GM18519 (cell line): ENCODE results near the gene CAPN5.

Experiments used
- ATAC-seq: cut with Tn5 transposase; IDR thresholded peaks from one replicate; pipeline ENCODE4 v1.9.1; 2021; ENCODE audit warnings: mild to moderate bottlenecking, moderate library complexity; ENCODE audit not compliant: unreplicated experiment, low FRiP score

CAPN5 gene

DNA sequence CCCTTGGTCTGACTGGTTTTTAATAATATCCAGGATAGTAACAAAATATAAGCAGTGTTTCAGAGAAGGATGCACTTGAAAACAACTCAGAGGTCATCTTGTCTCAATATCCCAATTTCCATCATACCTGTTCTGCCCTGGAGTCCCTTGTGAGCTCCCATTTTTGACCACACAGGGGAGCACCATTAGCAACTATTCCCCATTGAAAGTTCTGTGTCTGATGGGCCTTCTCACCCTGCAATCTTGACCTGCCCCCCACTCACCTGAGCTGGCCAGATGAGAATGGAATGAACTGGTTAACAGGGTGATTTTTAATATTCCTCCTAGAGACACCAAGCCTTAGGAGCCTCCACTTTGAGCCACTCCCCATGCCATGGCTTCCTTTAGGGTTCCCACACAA, 3.8 kb upstream of the CAPN5 start:
- ATAC-seq, result no peak

DNA sequence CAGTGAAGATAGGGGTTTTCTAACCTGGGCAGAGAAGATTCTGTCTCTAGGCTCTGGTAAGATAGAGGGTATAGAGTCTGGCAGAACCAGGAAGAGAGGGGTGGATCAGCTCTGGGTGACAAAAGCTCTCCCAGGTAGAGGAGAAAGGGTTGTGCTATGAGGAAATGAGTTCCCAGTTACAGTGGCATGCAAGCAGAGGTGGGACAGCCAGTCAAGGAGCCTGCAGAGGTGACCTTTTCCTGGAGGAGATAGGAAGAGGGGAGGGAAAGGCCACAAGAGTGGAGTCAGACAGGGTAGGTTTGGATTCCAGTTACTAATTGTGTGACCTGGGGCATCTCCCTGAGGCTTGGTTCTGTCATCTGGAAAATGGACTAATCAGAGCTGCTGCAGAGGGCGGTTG, 3.4 kb upstream of the CAPN5 start:
- no peak for ATAC-seq

DNA sequence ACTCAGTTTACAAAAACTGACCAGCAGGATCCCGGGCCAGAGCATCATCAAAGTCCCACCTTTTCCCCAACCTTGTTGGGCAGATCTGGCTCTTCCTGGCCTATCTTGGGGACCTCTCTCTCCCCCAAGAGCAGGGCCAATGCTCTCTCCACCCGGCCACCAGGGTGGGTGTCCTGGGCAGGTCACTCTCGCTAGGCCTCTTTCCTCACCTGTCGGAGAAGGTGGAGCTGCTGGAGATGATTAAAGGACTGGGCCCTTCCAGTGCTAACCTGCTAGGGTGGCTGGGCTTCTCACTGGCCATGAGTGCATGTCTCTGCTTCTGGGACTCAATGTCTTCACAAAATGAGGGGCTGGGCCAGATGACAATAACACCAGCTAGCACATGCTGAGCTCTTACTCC, 2.9 kb upstream of the CAPN5 start:
- no peak for ATAC-seq

DNA sequence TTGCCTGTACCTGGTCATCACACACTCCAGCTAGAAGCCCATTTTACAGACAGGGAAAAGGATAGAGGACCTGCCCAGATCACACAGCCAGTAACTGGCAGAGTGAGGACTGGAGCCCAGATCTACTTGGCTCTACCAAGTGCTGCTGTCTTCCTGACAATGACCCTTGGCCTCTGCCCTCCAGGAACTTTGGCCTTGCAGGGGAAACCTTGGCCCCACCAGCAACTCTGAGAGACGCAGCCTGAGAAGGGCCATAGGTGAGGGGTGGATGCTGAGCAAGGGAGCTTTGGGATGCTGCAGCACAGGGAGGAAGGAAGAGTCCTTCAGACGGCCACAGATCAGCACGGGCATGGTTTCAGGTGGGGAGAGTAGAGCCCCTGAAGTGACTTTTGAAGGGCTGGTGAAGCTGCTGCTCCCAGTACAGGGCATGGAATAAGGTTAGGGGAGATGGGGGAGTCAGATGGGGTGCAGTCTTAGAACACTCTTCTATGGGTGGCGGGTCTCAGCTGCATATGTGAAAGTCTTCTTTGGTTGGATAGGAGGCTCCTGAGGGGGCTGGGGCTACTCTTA, 2.0 kb upstream of the CAPN5 start:
- ATAC-seq, result no peak

DNA sequence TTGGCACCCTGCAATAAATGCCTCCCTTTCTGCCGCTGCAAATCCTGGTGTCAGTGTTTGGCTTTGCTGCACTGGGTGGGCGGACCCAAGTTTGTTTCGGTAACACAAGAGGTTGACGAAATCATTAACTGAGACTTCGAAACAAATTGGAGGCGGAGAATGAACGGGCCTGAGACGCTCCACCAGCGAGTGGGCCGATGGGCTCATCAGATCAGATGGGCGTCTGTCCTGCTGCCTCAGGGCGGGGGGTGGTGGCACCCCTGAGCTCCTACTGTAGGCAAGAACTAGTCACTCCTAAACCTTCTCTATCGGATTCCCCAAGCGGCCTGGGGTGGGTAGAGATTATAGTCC, 918 bp upstream of the CAPN5 start:
- no peak for ATAC-seq

DNA sequence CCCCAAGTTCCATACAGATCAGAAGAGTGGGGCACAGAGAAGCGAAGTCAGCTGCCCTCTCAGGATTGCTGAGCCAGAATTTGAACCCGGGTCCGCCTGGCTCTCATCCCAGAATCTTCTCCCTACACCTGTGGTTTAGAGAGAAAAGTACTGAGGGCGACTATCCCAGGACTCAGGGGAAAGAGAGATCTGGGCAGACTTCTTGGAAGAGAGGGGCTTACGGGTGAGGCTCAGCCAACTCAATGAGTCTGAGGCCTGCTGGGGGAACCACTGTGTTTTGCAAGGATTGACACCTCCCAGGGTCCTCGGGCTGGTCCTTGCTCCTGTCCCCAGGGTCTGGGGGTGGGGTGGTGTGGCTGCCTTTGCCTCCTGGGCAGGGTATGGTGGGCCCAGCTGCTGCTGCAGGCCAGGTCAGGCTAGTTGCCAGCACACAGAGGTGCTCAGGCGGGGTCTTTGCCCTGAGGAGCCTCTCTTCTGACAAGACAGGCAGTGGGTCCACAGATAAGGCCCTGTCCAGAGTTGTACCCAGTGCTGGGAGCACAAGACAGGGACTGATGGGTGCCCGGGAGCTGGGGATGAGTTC, 1.2 kb downstream of the CAPN5 start:
- ATAC-seq, result no peak

DNA sequence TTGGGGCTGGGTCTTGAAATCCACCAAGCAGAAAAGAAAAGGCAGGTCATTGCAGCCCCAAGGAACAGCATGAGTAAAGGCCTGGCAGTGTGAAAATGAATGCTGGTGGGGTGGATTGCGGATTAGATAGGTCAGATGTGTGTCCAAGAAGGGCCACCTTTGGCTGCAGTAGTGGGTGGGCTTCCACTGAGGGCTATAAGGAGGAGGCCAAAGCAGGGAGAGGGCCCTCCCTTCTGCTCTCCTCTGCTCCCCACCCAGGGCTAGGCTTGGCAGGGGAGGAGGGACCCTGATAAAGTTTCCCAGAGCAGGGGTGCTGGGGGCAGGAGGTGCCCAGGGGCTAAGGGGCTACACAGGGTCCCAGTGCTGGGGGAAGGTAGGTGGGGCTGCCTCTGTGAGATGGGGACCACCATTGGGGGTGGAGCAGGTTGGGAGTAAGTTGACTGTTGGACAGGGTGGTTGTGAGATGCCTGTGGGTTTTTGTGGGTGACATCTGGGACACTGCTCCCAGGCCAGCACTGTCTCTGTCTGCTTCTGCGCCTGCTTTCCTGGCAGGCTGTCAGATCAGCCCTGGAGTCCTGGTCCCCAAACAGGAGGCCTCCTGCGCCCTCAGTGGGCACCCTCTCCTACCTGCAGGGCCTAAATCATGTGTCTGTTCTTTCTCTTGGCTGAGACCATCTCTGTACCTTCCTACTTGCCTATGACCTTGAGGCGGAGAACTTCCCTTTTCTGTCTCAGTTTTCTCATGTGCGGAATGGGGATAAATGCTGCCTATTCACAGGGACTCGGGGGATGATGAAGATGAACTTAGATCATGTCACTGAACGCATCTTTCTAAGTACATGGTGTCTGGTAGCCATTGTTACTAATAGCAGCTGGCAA, 1.9 kb downstream of the CAPN5 start:
- ATAC-seq, result no peak

DNA sequence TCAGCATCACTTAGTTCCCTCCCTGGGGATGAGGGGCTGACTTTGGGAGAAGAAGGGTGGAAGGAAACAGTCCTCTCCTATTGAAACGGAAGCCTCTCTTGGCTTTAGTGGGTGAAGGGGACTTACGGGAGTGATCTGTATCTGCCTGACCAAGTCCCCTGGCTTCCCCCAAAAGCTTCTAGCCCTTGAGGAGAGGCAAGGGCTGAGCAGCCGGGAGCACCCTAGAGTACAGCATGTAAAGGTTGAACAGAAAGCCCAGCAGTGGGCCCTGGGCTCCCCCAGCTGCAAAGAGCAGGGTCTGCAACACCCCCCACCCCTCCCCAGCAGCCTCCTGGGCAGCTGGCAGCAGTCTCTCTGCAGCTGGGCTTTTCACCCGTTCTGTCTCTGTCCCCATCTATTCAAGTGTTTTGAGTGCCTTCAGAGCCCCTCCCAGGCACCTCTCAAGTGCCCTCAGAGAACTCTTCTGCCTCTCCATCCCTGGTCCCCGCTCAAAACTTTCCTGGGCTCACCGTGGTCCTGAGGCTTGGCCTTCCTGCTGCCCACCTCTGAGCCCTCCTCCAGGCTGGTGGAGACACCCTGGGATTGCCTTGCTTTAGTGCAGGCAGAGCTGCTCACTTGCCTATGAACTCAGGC, 2.7 kb downstream of the CAPN5 start:
- ATAC-seq, result no peak

DNA sequence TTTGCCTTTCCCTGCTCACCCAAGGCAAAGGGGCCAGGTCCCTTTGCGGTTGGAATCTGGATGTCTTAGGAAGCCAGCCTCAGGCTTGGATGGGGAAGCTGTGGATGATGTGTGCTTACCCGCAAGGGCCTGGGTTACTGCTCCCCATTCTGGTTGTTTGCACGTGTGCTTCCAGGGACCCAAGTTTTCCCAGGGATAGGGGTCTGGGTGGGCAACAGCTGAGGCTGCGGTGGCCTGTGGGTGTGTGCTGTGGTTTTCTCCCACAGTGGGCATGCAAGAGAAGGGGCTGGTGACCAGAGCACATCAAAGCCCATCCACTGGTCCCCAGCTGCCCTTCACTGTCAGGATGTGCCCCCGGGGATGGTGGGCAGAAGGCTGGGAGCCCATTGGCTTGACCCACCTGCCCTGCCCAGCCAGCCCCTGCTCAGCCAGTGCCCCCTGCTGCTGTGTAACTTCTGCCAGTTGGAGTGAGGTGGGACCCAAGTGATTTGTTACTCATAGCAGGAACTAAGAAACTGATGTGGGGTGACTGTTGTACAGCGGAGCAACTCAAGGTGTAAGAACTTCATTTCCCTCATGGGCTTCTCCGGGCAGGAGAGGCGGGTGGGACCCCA, 3.3 kb downstream of the CAPN5 start:
- ATAC-seq, result no peak

DNA sequence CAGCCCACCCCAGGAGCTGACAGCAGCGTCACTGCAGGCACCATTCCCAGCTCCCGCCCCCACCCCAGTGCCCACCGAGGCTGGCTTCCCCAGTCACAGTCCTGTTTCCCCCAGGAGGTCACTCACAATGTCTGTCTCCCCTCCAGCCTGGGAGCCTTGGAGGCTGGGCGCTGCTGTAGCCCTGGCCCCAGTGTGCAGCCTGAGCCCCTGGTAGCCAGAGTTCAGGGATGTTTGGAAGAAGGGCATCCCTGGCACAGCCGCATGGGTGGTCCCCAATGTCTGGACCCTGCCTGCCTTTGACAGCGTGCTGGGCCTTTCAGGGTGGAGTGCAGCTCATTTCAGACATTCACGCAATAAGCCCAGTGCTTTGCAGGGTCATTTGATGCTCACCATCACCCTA, 4.3 kb downstream of the CAPN5 start:
- no peak for ATAC-seq

DNA sequence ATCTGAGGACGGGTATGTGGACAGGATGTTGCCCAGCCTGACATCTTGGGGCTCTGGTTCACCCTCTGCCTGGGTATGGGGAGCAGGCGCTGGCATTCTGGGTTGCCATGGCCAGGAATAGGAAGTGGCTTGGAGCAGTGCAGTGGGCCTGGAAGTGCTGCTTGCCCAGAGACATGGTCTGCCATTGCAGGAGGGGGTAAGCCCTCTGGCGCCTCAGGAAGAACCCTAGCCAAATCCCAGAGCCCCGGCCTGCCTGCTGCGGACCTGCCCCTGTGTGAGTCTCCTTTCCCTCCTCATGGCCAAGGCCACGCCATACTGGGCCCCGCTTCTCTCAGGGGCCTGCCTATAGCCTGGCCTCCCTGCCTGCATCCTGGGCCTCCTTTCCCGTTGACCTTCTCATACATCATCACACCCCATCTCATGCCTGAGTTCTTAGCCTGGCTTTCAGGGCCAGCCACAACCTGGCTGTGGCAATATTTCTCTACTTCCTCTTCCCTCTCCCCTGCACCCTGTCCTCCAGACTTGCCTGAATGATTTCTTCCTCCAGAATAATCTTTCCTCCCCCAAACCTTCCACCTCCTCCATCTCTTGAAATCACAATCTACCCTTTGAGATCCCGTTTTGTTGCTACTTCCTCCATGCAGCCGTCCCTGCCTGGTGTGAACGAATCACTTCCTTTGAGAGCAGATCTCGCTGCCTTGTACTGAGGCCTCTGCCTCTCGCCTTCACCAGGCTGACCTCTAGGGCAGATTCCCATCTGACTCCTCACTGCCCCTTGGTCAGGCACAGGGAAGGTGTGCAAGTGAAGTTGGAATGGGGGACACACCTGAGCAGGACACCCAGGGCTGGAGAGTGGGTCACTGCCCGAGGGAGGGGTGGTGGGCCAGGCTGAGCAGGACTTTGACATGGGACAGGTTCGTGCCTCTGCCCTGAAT, 5.2 kb downstream of the CAPN5 start:
- no peak for ATAC-seq

DNA sequence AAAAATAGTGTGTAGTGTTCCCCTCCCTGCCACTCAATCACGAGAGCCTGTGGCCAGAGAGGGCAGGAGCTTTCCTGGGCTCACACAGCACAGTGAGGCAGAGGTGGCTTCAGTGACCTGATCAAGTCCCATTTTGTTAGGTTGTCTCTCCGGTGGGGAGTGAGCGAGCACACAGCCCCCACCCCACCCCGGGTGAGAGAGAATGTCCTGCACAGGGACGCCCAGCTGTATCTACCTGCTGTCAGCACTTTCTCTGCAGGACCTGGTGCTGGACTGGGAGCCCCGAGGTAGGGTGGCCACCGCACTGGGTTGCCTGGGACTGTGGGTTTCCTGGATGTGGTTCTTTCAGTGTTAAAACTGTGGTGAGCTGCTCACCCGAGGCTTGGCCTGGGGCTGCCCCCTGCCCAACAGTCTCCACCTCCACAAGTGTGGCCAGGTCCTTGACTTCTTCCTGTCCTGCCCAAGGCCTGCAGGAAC, 6.1 kb downstream of the CAPN5 start:
- no peak for ATAC-seq

DNA sequence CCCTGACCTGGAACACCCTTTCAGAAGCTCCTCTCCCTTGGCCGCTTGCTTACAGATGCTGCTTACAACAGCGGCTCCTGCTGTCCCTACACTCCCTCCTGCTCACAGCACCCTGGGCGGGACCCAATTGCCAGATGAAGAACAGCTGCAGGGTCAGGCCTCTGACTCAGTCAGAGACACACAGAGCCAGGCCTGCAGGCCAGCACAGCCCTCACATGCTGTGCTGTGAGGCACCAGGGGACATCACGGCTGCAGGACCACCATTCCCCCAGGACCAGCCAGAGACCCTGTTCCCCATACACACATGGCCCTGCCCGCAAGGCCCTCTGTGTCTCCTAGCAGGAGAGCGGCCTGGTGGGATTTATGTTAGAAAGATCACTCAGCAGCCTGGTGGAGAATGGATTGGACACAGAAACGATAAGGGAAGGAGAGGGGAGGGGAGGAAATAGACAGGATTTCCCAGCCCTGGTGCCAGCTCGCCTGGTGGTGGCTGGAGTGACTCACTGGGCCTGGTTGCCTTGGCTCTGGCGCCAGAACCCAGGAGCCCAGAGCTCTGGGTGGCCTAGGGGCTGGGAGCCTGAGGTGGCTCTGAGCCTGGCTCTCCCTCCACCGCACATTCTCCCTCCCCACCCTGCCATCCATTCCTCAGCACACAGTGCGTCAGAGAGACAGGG, 6.7 kb downstream of the CAPN5 start:
- ATAC-seq, result no peak

DNA sequence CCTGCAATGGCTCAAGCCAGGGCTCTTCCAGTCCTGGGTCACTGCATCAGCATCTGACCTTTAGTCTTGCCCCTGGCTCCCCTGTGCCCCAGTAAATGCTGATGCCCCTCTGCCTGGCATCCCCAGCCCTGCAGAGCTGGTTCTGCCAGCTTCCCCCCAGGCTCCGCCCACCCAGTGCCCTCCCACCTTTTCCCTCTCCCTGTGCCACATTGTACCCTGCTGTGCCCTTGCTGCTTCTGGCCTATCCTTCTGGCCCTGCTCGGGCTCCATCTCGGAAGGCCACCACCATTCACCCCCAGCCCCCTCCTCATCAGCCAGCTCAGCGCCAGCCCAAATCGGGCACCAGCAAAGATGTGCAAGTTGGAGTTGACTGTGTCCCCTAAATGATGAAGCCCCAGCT, 7.4 kb downstream of the CAPN5 start:
- no peak for ATAC-seq

DNA sequence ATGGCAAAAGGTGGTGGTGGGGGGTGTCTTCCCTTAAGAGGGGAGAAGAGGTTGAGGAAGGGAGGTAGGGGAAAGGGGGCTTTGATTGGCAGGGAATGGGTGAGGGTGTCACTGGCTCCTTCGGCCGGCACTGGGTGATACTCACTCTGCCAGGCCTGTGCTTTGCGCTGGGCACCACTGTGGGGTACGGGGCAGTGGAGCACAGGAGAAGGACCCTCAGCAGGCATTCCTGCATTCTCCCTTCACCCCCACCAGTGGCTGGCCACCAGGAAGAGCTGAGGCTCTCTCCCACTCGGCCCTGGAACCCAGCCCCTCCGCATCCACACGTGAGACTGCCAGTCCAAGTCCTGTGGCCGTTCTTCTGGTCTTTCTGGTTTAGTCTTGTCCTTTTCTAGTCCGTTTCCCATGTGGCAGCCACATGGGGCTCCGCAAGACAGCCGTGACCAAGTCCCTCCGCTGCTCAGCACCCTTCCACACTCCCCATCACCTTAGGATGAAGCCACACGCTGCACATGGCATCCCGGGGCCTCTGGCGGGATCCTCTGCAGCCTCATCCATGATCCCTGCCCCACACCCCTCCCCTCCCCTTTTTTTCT, 8.0 kb downstream of the CAPN5 start:
- ATAC-seq, result no peak

DNA sequence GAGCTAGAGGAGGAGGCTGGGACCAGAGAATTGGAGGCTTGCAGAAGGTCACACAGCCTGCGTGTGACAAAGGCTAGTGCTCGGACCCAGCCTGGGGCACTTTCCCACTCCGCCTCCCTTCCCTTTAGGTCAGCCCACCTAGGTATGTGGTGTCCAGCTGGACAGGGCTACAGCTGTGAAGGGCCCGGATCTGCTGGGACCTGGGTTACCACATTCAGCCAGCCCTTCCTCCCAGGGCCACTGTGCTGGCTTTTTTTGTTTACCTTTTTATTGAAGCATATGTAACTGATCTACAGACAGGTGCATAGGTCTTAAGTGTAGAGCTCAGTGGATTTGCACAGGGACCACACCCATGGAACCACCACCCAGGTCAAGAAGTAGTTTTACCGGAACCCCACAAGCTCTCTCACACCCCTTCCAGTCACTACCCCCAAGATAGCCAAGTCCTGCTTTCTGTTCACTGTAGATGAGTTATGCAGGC, 8.7 kb downstream of the CAPN5 start:
- ATAC-seq, result no peak

DNA sequence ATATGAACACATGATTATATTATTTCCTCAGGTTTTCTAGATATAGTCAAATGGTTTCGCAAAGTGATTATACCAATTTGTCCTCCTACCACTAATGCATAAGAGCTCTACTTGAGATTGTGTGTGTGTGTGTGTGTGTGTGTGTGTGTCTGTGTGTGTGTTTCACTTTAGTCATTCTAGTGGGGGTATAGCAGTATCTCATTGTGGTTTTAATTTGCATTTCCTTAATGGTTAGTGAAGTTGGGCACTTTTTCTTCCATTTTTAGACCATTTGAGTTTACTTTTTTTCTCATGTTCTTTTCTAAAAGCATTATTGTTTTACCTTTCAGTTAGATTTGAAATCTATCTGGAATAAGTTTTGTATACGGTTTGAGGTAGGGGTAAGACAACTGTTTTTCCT, 12.9 kb downstream of the CAPN5 start:
- ATAC-seq, result no peak

DNA sequence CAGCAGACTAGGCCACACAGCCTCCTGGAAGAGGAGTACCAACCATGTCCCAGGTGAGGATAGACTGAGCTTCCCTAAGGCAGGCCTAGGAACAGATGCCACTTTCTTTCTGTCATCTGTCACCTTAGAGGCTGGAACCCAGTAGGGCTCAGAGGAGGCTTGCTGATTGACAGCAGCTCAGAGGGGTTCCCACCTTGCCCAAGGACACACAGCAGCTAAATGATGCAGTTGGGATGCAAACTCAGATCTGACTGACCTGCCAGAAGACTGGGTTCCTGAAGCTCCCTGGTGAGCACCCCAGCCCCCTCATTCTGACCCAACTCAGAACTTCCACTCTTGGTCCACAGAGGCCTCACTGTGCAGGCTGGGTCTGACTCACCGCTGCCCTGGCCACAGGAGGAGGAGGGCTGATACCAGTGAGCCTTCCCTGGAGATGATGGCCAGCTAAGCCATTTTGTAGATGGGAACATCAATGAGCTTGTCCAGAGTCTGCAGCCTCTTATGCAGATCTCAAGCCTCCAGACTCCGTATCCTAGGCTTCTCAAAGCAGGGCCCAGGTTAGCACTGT, 14.0 kb downstream of the CAPN5 start:
- no peak for ATAC-seq
